SIG-M5 (cell line): ENCODE data around the gene GNS.

Experiments
- DNase-seq: peaks from one replicate; lab custom pipeline; 2025; lab: John Stamatoyannopoulos, UW

The GNS gene

GRCh38 chr12:64735442-64735841 lies 23.8 kb downstream of the GNS start:
- no peak for DNase-seq

DNA sequence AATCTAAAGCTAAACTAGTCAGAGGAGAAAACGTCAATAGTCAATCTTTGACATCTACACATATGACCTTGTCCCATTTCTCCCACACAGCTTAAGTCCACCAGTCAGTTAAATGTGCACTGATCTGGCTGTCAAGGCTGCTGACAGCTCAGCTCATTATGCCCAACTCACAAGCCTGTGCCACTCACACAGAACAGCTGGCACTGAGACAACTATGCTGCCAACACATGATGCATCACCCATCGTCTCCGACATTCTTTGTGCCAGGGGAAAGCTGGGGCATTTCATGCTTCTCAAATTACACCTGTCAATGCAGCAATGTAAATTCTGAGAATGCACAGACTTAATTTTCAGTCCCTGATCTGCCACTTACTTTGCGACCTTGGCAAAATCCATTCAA lies 25.3 kb downstream of the GNS start:
- DNase-seq, result no peak

GRCh38 chr12:64731683-64732082 lies 27.5 kb downstream of the GNS start:
- DNase-seq, result no peak

- DNase-seq, result no peak
Observed at GRCh38 chr12:64730588-64730969, 28.6 kb downstream of the GNS start.

- no peak for DNase-seq
Observed at GRCh38 chr12:64729909-64730587, 29.2 kb downstream of the GNS start.

- DNase-seq, result no peak
Observed at GRCh38 chr12:64724201-64724745, 34.9 kb downstream of the GNS start.

- DNase-seq, result no peak
Observed at GRCh38 chr12:64723630-64724029, 35.6 kb downstream of the GNS start.

DNA sequence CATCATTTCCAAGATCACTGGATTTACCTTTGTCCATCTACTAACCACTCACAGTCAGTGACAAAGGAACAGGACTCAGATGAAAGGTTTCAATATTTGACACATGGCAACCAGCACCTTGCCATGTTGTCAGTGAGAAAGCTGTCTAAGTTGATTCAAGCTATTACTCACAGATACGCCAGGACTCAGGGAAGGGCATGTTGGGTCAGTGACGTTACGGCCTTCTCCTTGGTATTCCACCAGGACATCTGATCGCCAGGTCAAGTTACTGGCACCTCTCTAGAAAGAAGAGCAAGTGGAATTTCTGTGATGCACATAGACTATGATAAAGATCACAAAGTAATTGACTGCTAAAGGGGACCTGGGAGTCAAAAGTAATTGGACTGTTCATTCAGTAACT lies 36.4 kb downstream of the GNS start:
- no peak for DNase-seq

GRCh38 chr12:64720884-64721283 lies 38.3 kb downstream of the GNS start:
- DNase-seq, result no peak

- no peak for DNase-seq
Observed at GRCh38 chr12:64718649-64719048, 40.6 kb downstream of the GNS start.

GRCh38 chr12:64716839-64717455 lies 42.3 kb downstream of the GNS start:
- DNase-seq, result no peak

DNA sequence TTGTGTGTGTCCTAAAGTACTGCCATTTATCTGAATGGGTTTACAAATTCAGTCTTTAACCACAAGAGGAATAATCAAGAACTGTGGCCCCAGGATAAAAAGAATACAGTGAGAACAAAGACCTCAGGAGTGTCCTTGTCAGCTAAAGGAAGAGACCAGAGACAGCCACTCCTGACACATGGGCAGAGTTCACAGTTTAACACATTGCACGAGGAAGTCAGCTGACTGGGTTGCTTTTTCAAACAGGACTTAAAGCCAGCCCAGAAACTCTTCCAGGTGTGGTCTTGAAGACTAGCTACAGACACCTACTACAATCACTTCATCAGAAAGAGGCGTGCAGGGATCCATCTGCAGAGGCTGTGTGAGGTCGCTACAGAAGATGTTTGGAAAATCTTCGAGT lies 42.8 kb downstream of the GNS start:
- DNase-seq, result no peak

GRCh38 chr12:64714551-64714968 lies 44.6 kb downstream of the GNS start:
- no peak for DNase-seq

GRCh38 chr12:64713376-64713775 lies 45.8 kb downstream of the GNS start:
- no peak for DNase-seq

GRCh38 chr12:64709429-64709828 lies 49.8 kb downstream of the GNS start:
- DNase-seq, result no peak

- no peak for DNase-seq
Observed at GRCh38 chr12:64707926-64708325, 51.3 kb downstream of the GNS start.

DNA sequence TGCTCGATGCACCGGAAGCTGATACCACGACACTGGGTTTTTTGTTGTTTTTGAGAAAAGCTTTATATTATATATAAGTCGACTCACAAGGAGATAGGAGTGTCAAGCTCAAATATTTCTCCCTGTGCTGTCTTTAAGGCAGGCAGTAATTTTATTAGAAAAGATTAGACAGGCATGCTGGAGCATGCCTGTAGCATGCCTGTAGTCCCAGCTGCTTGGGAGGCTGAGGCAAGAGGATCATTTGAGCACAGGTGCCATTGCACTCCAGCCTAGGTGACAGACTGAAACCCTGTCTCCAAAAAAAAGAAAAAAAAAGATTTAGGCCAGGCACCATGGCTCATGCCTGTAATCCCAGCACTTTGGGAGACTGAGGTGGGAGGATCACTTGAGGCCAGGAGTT lies 51.8 kb downstream of the GNS start:
- DNase-seq, result no peak

DNA sequence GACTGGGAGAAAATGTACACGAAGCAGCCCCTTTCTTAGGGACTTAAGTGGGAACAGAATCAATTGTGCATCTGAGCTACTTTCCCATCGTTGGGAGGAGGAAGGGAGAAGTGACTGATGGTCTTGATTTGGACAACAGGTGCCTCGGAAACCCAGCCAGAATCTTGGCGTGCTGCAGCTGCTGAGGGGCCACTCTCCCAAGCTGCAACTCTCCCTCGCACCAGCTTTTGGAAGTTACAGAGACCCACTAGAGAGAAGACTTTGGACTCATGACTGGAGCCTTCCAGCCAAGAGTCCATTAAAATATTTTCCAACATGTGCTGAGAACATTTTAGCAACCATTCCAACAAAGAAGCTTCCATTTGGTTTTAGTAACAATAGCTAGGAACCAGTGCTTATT lies 52.3 kb downstream of the GNS start:
- no peak for DNase-seq

DNA sequence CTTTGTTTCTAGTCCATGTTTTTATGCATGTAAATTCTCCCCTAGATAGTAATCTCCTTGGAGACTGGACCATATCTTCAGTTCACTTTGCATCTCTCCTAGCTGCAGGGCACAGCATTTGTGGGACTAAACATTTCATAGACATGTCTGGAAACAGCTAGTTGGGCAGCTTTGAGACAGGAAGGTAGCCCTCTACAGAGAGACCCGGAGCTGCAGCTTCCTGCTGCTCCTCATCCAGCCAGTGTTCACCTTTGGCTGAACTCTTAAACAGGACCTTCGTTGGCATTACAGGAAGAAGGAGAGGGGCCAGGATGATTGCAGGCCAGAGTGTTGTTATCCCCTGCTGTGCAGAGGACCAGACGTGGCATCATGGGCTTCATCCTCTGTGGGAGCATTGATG lies 52.9 kb downstream of the GNS start:
- no peak for DNase-seq

DNA sequence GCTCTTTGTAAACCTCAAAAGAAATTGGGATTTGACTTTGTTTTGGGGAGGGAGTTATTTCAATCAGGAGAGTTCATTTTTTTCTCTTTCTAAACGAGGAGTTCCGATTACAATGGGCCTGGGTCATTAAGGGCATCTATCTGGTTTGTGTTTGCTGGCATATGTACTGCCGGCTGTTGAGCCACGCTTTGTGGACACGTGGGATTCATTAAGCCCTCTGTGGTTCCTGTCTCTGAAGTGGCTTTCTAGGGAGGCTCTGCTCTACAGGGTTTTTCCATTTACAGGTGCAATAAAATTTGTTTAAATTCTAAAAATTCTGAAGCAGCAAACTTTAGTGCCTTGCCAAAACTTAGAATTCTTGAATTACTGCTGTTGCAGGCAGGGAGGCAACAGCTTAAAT lies 57.9 kb downstream of the GNS start:
- no peak for DNase-seq

DNA sequence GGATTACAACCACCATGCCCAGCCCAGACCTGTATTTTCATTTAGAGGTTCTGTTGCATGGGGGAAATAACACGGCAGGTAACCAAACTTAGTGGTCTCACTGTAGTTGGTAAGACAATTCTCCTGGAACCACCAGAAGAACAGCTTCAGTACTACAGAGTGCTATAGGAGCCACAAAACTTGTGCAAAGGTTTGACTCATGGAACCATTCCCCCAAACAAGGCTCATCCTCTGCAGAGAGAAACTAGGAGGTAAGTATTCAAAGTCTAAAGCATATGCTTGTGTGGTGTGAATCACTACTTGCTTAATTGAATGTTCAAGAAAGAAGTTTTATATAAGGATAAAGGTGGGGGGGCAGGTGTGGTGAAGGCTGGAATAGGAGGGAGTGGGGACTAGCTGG lies 58.7 kb downstream of the GNS start:
- no peak for DNase-seq

- no peak for DNase-seq
Observed at GRCh38 chr12:64699504-64700115, 59.6 kb downstream of the GNS start.

DNA sequence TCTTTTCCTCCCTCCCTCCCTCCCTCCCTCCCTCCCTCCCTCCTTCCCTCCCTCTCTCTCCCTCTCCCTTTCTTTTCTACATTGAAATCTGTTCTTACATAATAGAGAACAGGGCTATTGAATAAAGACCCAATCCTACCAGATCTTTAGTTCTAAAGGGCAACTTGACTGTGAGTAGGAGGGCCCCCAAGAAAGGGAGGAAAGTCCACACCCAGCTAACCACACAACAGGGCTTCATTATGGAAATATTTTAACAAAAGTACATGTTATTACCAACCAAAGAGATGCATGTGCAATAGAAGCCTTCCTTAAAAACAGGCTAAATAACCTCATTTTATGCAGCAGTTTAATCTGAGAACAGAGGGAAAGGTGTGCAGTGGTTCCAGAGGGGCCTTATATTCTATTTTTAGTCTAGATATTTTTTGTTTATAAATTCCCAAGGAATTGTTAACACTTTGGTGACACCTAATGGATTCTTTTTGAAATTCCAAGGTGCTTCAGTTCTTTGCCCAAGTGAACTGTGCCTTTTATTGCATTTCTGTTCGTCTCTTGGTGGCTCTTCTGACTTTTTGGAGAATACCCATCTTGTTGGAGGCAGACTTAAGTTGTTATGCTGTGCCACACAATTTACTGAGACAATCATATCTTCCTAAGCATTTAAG lies 63.0 kb downstream of the GNS start:
- DNase-seq, result no peak
